D721Med (cell line): ENCODE measurements around the gene CAMK1D.

Experiments used
- DNase-seq: peaks from one replicate; pipeline ENCODE4 v3.0.0; 2011; ENCODE audit warnings: low spot score; ENCODE audit not compliant: insufficient read length
- FAIRE-seq: peaks from 2 replicates; lab custom pipeline; 2011; peaks lifted over from hg19 to GRCh38; lab: Jason Lieb, UNC
- CTCF ChIP-seq: IDR thresholded peaks from 2 replicates; pipeline ENCODE4 v1.5.1; 2012; ENCODE audit warnings: mild to moderate bottlenecking, control low read depth; ENCODE audit not compliant: insufficient read depth; ENCODE audit errors: missing control alignments

CAMK1D gene

GRCh38 chr10:12691596-12691995 is 342.2 kb downstream of the CAMK1D start:
- FAIRE-seq (no peak), DNase-seq (no peak)
- no peak for TF ChIP-seq CTCF

GRCh38 chr10:12697764-12698163 is 348.4 kb downstream of the CAMK1D start:
- no peak for DNase-seq
- no peak for FAIRE-seq
- no peak for TF ChIP-seq CTCF

- no peak for DNase-seq
- no peak for FAIRE-seq
- no peak for TF ChIP-seq CTCF
Measured at GRCh38 chr10:12699258-12699700, 349.9 kb downstream of the CAMK1D start.

- no peak for DNase-seq
- FAIRE-seq: no peak
- no peak for TF ChIP-seq CTCF
Measured at GRCh38 chr10:12699781-12700556, 350.6 kb downstream of the CAMK1D start.

- no peak for TF ChIP-seq CTCF
- DNase-seq (no peak), FAIRE-seq (no peak)
Measured at GRCh38 chr10:12700557-12700874, 351.2 kb downstream of the CAMK1D start.

- DNase-seq (no peak), FAIRE-seq (no peak)
- TF ChIP-seq CTCF: no peak
Measured at GRCh38 chr10:12701696-12702095, 352.3 kb downstream of the CAMK1D start.

GRCh38 chr10:12702215-12702770 is 352.9 kb downstream of the CAMK1D start:
- TF ChIP-seq CTCF: no peak
- FAIRE-seq (no peak), DNase-seq (no peak)
